Hypothalamus (tissue), 51 donors: Measurements from ENCODE around the gene ZC3H10.
"Not testable (repeated sequence)": the region's sequence is repeated elsewhere in the genome, so short reads cannot be mapped to it uniquely, and the experiment has no call there.

Experiments
- DNase-seq, 51 donors: peaks; one replicate each; lab custom pipeline; 2025; lab: John Stamatoyannopoulos, UW

ZC3H10 gene

DNA sequence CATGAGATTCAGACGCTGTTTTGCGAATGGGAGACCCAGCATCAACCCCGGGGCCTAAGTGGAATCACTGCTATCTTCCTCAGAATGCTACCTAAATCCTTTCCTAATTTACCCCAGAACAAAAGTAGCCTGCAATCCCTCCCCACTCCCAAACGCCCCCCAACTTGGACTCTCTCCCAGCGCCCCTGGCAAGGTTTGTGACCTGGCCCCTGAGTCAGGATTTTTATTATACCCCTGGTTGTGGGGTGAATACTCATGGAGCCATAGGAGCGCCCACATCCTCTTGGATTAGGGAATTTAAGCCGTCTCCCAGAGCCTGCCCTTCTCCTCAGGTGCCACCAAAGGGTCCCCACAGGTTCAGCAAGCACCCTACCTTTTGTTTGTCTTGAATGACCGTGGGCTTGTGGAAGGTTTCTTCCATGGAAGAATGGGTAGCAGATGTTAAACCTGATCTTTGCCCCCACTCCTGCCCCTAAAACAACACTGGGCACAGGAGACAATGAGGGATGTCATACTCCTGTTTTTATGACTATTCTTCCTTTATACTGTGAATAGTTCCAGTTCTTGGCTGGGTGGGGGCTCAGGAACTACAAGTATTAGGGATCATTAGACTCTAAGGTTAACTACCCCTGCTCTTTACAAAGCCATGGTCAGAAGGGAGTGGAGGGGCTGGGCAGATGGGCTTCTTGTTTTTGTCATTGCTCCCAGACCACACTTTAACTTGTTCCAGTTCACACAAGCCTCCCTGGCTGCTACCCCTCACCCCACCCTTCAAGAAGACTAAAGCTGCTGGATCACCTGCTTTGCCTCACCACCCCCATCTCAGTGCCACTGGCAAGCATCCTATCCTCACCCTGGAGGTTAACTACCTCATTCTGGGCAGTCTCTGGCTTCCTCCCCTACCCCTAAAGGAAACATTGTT is 35.0 kb downstream of the ZC3H10 start:
- DNase-seq: peak in 2 of 51 donors; percentile 2 to 26

DNA sequence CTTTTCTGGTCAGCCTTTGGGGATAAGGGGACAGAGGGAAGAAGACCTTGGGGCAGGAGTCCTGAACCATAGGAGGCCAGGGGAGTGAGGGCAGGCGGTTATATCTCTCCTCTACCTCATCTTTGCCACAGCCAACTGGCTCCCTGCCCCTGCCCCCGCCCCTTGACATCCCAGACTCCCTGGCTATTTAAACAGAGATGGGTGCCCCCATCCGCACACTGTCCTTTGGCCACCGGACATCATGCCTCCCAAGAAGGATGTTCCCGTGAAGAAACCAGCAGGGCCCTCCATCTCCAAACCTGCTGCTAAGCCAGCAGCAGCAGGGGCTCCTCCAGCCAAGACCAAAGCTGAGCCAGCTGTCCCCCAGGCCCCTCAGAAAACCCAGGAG is 35.6 kb downstream of the ZC3H10 start:
- DNase-seq: no peak

DNA sequence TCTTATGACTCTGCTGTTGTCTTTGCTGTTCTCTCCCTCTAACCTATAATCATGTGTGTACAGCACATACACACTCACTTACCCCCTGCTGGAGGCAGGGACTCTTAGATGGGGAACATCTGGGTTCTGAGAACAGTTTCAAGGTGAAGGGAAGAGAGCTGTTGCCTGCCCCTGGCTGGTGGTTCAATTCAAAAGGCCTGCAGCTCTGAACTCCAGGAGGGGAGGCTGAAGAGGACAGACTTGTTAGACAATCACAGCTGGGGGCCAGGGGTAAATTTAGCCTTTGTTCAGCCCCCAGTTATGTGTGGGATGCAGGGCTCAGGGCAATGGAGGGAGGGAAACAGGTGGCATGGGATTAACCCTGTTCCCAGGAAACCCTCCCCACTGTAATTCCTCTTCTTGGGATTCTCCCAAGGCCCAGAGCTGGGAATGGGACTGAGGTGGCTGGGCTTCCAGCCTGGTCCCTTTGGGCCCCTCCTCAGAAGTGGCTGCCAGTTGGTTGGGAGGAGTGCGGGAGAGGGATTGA is 36.2 kb downstream of the ZC3H10 start:
- no peak for DNase-seq

DNA sequence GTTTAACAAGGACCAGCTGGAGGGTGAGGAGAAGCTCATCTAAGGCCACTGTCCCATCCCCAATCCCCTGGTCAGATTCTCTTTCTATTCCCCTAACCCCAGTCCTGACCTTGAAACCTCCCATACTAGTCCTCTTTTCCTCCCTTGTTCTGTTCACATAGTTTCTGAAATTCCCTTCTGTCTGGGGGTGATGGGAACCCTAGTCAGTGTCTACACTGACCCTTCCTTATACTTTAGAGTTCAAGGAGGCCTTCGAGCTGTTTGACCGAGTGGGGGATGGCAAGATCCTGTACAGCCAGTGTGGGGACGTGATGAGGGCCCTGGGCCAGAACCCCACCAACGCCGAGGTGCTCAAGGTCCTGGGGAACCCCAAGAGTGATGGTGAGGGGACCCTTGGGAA is 36.8 kb downstream of the ZC3H10 start:
- DNase-seq: no peak

GRCh38 chr12:56155256-56155845 is 37.3 kb downstream of the ZC3H10 start:
- no peak for DNase-seq

DNA sequence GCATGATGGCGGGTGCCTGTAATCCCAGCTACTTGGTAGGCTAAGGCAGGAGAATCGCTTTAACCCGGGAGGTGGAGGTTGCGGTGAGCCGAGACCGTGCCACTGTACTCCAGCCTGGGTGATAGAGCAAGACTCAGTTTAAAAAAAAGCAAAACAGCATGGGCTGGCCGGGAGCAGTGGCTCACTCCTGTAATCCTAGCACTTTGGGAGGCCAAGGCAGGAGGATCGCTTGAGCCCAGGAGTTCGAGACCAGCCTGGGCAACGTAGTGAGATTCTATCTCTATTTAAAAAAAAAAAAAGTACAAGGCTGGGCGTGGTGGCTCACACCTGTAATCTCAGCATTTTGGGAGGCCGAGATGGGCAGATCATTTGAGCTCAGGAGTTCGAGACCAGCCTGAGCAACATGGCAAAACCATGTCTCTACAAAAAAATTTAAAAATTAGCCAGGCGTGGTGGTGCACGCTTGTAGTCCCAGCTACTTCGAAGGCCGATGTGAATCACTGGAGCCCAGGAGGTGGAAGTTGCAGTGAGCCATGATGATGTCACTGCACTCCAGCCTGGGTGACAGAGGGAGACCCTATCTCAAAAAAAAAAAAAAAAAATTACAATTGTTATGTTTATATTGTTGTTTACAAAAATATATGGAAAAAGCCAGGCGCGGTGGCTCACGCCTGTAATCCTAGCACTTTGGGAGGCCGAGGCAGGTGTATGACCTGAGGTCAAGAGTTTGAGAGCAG is 38.6 kb downstream of the ZC3H10 start:
- not testable (repeated sequence) for DNase-seq

- peak in 37 of 51 donors; percentile 12 to 80 (median 56) for DNase-seq
These were observed 39.3 kb downstream of the ZC3H10 start for GRCh38 chr12:56157201-56158028.

- DNase-seq: peak; percentile 33 to 99 (median 92)
These were observed 40.2 kb downstream of the ZC3H10 start, which contains the start of gene MYL6 for GRCh38 chr12:56158029-56158925. TSS of gene MYL6 (plus strand) at chr12:56158359. CDS start at chr12:56158402, 43 bp downstream.

DNA sequence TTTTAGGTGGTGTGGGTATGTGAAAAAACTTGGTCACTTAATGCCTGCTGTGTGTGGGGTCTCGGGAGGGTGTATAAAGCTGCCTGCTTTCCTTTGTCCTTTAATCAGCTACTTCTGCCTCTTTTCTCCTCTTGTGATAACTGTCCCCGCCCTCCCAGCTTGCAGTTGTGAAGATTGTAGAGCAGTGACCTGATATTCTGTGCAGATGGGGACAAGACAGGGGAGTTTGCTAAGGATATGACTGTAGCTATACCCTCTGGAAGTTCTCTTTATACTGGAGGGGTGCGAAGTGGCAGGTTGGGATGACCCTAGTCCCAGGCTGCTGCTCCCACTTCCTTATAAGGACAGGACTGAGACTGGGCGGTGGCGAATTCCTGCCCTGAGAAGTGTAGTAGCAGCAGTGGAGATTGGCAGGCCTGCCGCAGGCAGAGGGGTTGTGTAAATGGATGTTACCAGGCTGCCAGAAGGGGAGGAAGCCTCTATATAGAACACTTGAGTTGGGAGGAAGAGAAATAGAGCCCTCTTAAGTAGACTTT is 40.9 kb downstream of the ZC3H10 start:
- peak in 33 of 51 donors; percentile 5 to 54 (median 25) for DNase-seq

- DNase-seq: no peak
These were observed 41.6 kb downstream of the ZC3H10 start for GRCh38 chr12:56159482-56160192.

DNA sequence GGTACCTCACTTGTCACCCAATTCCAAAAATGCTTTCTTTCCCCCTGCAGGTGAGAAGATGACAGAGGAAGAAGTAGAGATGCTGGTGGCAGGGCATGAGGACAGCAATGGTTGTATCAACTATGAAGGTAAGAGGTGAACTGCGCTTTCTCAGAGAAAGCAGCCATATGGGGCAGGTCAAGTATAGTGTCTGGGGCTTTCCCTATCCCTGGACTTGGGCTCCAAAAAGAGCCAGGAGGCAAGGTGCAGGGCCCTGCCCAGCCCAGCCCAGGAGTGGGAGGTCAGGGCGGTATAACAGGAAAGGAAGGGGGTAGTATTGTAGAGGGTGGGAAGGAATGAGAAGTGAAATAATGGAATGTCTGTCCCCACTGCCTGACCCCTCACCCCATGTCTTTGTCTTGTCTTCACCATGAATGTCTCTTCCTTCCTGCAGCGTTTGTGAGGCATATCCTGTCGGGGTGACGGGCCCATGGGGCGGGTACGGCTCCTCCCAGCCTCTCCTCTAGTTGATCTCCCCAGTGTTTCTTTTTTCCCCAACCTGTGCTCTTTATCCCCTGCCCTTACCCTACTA is 42.2 kb downstream of the ZC3H10 start:
- peak in 1 of 51 donors; percentile 9 for DNase-seq

DNA sequence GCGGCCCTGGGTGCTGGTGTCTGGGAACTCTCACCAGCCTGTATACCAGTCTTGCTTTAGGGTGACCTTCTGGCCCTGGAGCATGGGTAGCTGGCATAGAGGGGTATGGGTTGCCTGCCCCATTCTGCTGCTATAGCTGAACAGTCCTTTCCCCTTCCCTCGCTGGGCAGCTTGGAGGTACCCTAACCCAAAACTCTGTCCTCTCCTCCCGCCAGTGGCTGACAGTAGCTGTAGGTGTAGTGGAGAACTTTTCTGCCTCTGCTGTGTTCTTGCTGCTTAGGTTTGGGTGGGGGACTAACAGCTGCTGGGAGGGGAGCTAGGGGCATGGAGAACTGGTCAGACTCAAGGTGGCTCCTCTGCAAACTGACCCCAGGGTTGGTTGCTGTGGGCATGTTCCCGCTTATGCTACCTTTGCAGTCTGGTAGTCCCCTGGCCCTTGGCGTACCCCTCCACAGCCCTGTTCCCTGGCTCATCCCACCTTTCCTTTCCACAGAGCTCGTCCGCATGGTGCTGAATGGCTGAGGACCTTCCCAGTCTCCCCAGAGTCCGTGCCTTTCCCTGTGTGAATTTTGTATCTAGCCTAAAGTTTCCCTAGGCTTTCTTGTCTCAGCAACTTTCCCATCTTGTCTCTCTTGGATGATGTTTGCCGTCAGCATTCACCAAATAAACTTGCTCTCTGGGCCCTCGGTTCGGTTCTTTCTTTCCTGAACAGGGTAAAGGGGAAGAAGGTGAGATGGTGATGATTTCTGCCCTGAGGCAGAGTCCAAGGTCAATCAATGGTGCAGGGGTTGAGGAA is 43.0 kb downstream of the ZC3H10 start:
- DNase-seq: no peak

DNA sequence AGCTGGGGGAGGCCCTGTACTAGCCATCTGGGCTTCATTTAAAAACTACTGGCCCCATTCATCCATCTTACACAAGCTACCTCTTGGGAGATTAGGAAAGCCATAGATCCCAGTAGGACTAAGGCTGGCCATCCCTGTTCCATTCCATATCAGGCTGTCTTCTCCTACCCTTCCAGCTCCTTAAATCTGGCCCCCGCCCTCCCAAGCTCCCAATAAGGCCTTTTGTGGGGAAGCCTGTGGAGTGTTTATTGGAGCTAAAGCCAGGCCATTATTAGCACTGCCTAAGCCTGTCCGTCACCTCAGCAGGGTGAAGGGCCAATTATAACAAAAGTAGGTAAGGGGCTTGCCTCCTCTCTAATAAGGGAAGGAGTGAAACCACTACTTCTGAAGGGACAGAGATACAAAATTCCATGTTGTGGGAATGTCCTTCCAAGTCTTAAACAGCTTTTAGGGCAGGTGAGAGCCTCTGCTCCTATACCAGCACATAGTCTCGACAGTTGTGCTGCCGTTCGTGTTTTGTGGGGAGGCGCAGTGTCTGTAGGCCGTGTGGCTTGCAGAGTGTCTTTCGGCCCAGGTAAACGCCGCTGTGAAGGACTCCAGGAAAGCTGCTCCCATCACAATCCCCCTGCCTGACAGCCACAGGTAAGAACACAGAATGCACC is 43.8 kb downstream of the ZC3H10 start:
- no peak for DNase-seq

GRCh38 chr12:56162468-56163290 is 44.6 kb downstream of the ZC3H10 start:
- DNase-seq: no peak

DNA sequence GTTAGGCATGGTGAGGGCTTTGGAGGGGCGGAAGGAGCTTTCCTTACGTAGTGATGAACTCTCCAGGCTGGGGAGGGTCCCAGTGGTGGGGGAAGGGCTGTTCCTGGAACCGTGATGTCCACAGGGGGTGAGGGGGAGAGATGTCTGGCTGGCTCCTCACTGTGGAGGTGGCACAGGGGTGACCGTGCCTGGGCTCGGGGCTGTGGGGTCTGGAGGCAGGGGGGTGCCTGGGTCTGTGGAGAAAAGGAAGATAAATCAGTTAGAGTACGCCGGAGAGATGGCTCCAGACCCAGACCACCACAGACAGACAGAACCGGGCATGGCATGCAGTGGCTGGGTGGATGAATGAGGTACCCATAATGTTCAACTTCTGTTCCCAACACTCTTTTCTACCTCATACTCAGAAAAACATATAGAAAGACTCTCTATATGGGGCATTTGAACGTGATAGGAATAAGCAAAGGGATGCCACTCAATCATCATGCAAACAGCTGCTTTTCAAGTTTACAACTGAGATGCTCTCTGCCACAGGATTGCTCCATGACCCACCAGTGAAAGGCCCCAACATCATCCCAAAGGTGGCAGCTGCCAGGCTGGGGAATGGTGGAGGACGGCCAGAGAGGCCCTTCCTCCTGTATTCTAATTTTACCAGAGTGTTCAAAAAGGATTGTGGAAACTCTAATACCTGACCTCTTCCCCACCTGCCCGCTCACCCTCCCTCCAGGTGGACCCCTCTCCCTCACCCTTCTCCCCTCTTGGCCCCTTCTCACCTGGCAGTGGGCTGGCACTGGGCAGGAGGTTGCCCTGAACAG is 45.7 kb downstream of the ZC3H10 start:
- no peak for DNase-seq
